ENCODE results near the gene BDNF. TPM values are rescaled to one million over a fixed set of nuclear protein-coding genes. Genes with fewer than 3 reads are reported as not detected.

BDNF gene
- total and polyA plus RNA-seq, 2 donors (not counting 1 experiment from before 2014, with no cell fraction given): not detected

DNA sequence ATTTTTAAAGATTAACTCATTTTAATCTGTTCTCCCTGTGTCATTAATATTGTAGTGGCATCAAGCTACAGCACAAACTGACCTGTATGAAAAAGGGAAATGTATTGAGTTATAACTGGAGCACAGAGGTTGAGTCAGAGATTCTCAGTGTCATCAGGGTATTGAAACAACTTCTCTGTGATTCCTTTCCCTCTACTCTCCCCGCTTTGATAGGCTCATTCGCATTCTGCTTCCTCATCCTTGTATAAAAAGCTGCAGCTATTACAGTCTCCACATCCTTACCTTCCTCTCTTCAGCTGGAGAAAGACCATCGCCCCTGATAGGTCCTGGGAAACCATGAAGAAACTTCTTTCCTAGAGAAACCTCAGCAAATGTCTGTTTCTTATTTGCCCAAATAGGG is 90.0 kb downstream of the BDNF start:
- Histone ChIP-seq H3K4me2 (replicated peaks; ENCODE audit: low read depth, low read length, poor library complexity, severe bottlenecking) (no peak overlapping the region), H3K4me3 (ENCODE audit: control extremely low read depth in 1 of 5, extremely low read depth in 1 of 5, insufficient read depth in 1 of 5, low read depth in 2 of 5, low read length in 4 of 5) (no peak overlapping the region), H3K27ac (ENCODE audit: low read length in 2 of 2) (no peak overlapping the region), H3K4me1 (ENCODE audit: control insufficient read depth in 2 of 2, insufficient read depth in 2 of 2, low read length in 2 of 2) (no peaks in the 10 kb centered on the region), H3K9ac (ENCODE audit: low read length) (no peak overlapping the region), H3K36me3 (replicated peaks in 1 of 2; ENCODE audit: control extremely low read depth in 1 of 2, control insufficient read depth in 1 of 2, extremely low read depth in 1 of 2, insufficient read depth in 2 of 2, low read length in 1 of 2) (no peaks in the 10 kb centered on the region), H4K20me1 (ENCODE audit: control insufficient read depth, insufficient read depth, low read length, poor library complexity, severe bottlenecking) (no peaks in the 10 kb centered on the region), H3K27me3 (replicated peaks in 1 of 4; ENCODE audit: control extremely low read depth in 1 of 4, control insufficient read depth in 3 of 4, insufficient read depth in 4 of 4, low read length in 3 of 4) (no peaks in the 10 kb centered on the region), H2AFZ (ENCODE audit: insufficient read depth, low read depth, low read length, poor library complexity, severe bottlenecking) (no peak overlapping the region), H3K79me2 (ENCODE audit: control insufficient read depth, insufficient read depth, low read length) (no peaks in the 10 kb centered on the region), H3K9me3 (ENCODE audit: control extremely low read depth in 1 of 3, control insufficient read depth in 2 of 3, insufficient read depth in 1 of 3, low read length in 2 of 3) (no peaks in the 10 kb centered on the region)
- Mint-ChIP-seq H3K27ac (no peak overlapping the region), H3K4me3 (no peak overlapping the region), H3K9me3 (ENCODE audit: insufficient read depth) (no peaks in the 10 kb centered on the region), H3K27me3 (no peaks in the 10 kb centered on the region), H3K4me1 (no peaks in the 10 kb centered on the region)
- ChIA-PET POLR2A (no interaction called here), CTCF (no interaction called here)
- no peak for ATAC-seq (ENCODE audit: low read depth)
- TF ChIP-seq, protein P1, sequence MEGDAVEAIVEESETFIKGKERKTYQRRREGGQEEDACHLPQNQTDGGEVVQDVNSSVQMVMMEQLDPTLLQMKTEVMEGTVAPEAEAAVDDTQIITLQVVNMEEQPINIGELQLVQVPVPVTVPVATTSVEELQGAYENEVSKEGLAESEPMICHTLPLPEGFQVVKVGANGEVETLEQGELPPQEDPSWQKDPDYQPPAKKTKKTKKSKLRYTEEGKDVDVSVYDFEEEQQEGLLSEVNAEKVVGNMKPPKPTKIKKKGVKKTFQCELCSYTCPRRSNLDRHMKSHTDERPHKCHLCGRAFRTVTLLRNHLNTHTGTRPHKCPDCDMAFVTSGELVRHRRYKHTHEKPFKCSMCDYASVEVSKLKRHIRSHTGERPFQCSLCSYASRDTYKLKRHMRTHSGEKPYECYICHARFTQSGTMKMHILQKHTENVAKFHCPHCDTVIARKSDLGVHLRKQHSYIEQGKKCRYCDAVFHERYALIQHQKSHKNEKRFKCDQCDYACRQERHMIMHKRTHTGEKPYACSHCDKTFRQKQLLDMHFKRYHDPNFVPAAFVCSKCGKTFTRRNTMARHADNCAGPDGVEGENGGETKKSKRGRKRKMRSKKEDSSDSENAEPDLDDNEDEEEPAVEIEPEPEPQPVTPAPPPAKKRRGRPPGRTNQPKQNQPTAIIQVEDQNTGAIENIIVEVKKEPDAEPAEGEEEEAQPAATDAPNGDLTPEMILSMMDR (IDR thresholded peaks at IDR 0.05): no peak
- no peak for TF ChIP-seq EZH2 (IDR thresholded peaks at IDR 0.05; ENCODE audit: borderline replicate concordance, insufficient read depth, low read depth, low read length, poor library complexity, severe bottlenecking)
- WGBS (ENCODE audit: insufficient coverage): 95% methylated on average over 3 of the region's 3 CpGs
- intact Hi-C loops (cut with micrococcal nuclease): no loop called here
- no peak for DNase-seq

- no peak for TF ChIP-seq EZH2 (IDR thresholded peaks at IDR 0.05; ENCODE audit: borderline replicate concordance, insufficient read depth, low read depth, low read length, poor library complexity, severe bottlenecking)
- TF ChIP-seq, protein P1 (IDR thresholded peaks at IDR 0.05): no peak
- CTCF ChIA-PET: no interaction called here
- POLR2A ChIA-PET: no interaction called here
- no peaks in the 10 kb centered on the region for H3K36me3 ChIP-seq (replicated peaks in 1 of 2; ENCODE audit: control extremely low read depth in 1 of 2, control insufficient read depth in 1 of 2, extremely low read depth in 1 of 2, insufficient read depth in 2 of 2, low read length in 1 of 2)
- H2AFZ ChIP-seq (ENCODE audit: insufficient read depth, low read depth, low read length, poor library complexity, severe bottlenecking): no peak overlapping the region
- WGBS (ENCODE audit: insufficient coverage): no CpG with 5 or more reads among the region's 2 CpGs
- H3K9me3 Mint-ChIP-seq (ENCODE audit: insufficient read depth): no peaks in the 10 kb centered on the region
- no peak overlapping the region for H3K27ac Mint-ChIP-seq
- H3K4me3 Mint-ChIP-seq: no peak overlapping the region
- H3K4me2 ChIP-seq (replicated peaks; ENCODE audit: low read depth, low read length, poor library complexity, severe bottlenecking): no peak overlapping the region
- ATAC-seq (ENCODE audit: low read depth) (no peak), DNase-seq (no peak)
- H4K20me1 ChIP-seq (ENCODE audit: control insufficient read depth, insufficient read depth, low read length, poor library complexity, severe bottlenecking): no peaks in the 10 kb centered on the region
- no peaks in the 10 kb centered on the region for H3K9me3 ChIP-seq (ENCODE audit: control extremely low read depth in 1 of 3, control insufficient read depth in 2 of 3, insufficient read depth in 1 of 3, low read length in 2 of 3)
- H3K4me1 ChIP-seq (ENCODE audit: control insufficient read depth in 2 of 2, insufficient read depth in 2 of 2, low read length in 2 of 2): no peaks in the 10 kb centered on the region
- no peaks in the 10 kb centered on the region for H3K79me2 ChIP-seq (ENCODE audit: control insufficient read depth, insufficient read depth, low read length)
- H3K27me3 ChIP-seq (replicated peaks in 1 of 4; ENCODE audit: control extremely low read depth in 1 of 4, control insufficient read depth in 3 of 4, insufficient read depth in 4 of 4, low read length in 3 of 4): no peaks in the 10 kb centered on the region
- H3K9ac ChIP-seq (ENCODE audit: low read length): no peak overlapping the region
- H3K27ac ChIP-seq (ENCODE audit: low read length in 2 of 2): no peak overlapping the region
- H3K27me3 Mint-ChIP-seq: no peaks in the 10 kb centered on the region
- intact Hi-C loops (cut with micrococcal nuclease): no loop called here
- H3K4me1 Mint-ChIP-seq: no peaks in the 10 kb centered on the region
- H3K4me3 ChIP-seq (ENCODE audit: control extremely low read depth in 1 of 5, extremely low read depth in 1 of 5, insufficient read depth in 1 of 5, low read depth in 2 of 5, low read length in 4 of 5): no peak overlapping the region
Observed at GRCh38 chr11:27608951-27609350, 91.3 kb downstream of the BDNF start.

Measured in B cell (primary cell).